ENCODE data around the gene CHD2. TPM values are rescaled to one million over a fixed set of nuclear protein-coding genes. Genes with fewer than 3 reads are reported as not detected.

CHD2 gene
- total and polyA plus RNA-seq, 4 donors: 39.4 to 547 (median 76.3) TPM

DNA sequence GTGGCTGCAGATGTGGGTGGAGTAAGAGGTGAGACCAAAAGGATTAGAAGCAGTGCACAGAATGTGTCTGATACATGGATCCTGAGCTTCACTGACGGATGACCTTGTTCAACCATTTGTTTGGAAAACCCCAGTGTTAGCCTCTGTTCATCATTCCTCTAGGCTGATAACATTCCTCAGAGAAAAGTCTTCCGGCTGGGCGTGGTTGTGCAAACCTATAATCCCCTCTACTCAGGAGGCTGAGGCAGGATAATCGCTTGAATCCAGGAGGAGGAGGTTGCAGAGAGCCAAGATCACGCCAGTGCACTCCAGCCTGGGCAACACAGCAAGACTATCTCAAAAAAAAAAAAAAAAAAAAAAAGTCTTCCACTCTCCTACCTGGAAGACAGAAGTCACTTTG lies 23.1 kb upstream of the CHD2 start:
- Histone ChIP-seq H3K4me3 (no peak overlapping the region), H3K4me1 (ENCODE audit: control insufficient read depth in 5 of 5, insufficient read depth in 5 of 5, low read length in 5 of 5) (peaks cover 0 to 15% (median 4%) of the 10 kb centered on the region in 5 donors), H3K9me3 (ENCODE audit: control insufficient read depth in 4 of 4, insufficient read depth in 3 of 4, low read length in 3 of 4) (no peaks in the 10 kb centered on the region), H3K27me3 (ENCODE audit: control insufficient read depth in 3 of 3, insufficient read depth in 3 of 3, low read length in 2 of 3) (no peaks in the 10 kb centered on the region), H3K27ac (ENCODE audit: low read depth in 1 of 2, low read length in 1 of 2) (no peak overlapping the region), H3K9ac (ENCODE audit: insufficient read depth in 1 of 2, low read length in 2 of 2) (no peak overlapping the region), H3K36me3 (ENCODE audit: control insufficient read depth in 4 of 4, insufficient read depth in 4 of 4, low read length in 4 of 4) (no peaks in the 10 kb centered on the region)
- ATAC-seq (ENCODE audit: insufficient read depth, low FRiP score): no peak
- 92 to 94% methylated on average over 5 of the region's 5 CpGs for WGBS, 2 donors
- TF ChIP-seq, protein P1, sequence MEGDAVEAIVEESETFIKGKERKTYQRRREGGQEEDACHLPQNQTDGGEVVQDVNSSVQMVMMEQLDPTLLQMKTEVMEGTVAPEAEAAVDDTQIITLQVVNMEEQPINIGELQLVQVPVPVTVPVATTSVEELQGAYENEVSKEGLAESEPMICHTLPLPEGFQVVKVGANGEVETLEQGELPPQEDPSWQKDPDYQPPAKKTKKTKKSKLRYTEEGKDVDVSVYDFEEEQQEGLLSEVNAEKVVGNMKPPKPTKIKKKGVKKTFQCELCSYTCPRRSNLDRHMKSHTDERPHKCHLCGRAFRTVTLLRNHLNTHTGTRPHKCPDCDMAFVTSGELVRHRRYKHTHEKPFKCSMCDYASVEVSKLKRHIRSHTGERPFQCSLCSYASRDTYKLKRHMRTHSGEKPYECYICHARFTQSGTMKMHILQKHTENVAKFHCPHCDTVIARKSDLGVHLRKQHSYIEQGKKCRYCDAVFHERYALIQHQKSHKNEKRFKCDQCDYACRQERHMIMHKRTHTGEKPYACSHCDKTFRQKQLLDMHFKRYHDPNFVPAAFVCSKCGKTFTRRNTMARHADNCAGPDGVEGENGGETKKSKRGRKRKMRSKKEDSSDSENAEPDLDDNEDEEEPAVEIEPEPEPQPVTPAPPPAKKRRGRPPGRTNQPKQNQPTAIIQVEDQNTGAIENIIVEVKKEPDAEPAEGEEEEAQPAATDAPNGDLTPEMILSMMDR (IDR thresholded peaks at IDR 0.05; ENCODE audit: control extremely low read depth, extremely low read depth): no peak
- no peak for DNase-seq

DNA sequence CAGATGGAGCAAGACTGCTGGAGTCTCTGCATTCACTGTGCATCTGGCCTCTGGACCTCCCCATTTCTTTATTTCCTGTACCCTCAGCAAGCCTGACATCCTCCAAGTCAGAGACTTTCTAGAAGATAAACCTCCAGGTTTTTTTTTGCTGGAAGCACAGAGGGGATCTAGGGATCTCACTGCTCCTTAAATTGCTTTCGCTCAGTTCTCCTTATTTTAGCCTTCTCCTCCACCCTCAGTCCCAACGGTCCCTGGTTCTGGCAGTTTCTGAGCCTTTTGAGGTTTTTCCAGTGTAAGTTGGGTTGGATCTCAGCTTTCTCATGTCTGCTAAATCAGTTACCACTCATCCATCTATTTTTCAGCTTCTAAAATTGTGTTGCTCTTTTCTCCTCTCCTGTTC lies 22.7 kb upstream of the CHD2 start:
- no peak overlapping the region for H3K9ac ChIP-seq (ENCODE audit: insufficient read depth in 1 of 2, low read length in 2 of 2)
- no peaks in the 10 kb centered on the region for H3K27me3 ChIP-seq (ENCODE audit: control insufficient read depth in 3 of 3, insufficient read depth in 3 of 3, low read length in 2 of 3)
- H3K27ac ChIP-seq (ENCODE audit: low read depth in 1 of 2, low read length in 1 of 2): no peak overlapping the region
- TF ChIP-seq, protein P1 (IDR thresholded peaks at IDR 0.05; ENCODE audit: control extremely low read depth, extremely low read depth): no peak
- H3K4me1 ChIP-seq (ENCODE audit: control insufficient read depth in 5 of 5, insufficient read depth in 5 of 5, low read length in 5 of 5): peaks cover 0 to 17% (median 4%) of the 10 kb centered on the region in 5 donors
- WGBS, 2 donors: 92 to 98% methylated on average over 2 of the region's 2 CpGs
- ATAC-seq (ENCODE audit: insufficient read depth, low FRiP score): no peak
- H3K4me3 ChIP-seq: no peak overlapping the region
- no peaks in the 10 kb centered on the region for H3K9me3 ChIP-seq (ENCODE audit: control insufficient read depth in 4 of 4, insufficient read depth in 3 of 4, low read length in 3 of 4)
- no peak for DNase-seq
- H3K36me3 ChIP-seq (ENCODE audit: control insufficient read depth in 4 of 4, insufficient read depth in 4 of 4, low read length in 4 of 4): no peaks in the 10 kb centered on the region

DNA sequence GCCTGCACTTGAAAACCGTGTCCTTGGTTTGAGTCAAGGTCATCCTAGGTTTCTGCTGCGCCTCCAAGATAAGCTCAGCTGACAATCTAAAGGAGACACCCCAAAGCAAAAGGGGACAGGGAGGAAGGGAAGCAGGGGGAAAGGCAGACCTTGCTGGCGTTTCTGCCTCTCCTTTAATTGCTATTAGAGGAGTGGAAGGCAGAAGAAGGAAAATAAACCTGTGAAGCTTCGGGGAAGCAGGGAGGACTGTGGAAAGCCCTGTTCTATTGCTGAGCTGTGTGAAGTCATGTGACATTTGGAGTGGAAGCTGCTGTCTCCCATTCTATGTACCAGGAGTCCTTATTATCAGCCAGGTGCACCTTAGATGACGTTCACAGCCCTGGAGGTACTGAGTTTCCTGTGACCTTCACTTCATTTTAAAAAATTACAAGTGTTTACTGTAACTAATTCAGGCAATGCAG lies 21.5 kb upstream of the CHD2 start:
- H3K27ac ChIP-seq (ENCODE audit: low read depth in 1 of 2, low read length in 1 of 2): peak overlapping the region; percentile 66 to 68
- WGBS, 2 donors: 67 to 73% methylated on average over 5 of the region's 5 CpGs
- TF ChIP-seq, protein P1 (IDR thresholded peaks at IDR 0.05; ENCODE audit: control extremely low read depth, extremely low read depth): no peak

More for the DNA sequence above, 21.5 kb upstream of the CHD2 start:
- Histone ChIP-seq H3K9ac (ENCODE audit: insufficient read depth in 1 of 2, low read length in 2 of 2) (no peak overlapping the region), H3K36me3 (ENCODE audit: control insufficient read depth in 4 of 4, insufficient read depth in 4 of 4, low read length in 4 of 4) (peaks cover 0 to 2% (median 0%) of the 10 kb centered on the region in 4 donors), H3K9me3 (ENCODE audit: control insufficient read depth in 4 of 4, insufficient read depth in 3 of 4, low read length in 3 of 4) (no peaks in the 10 kb centered on the region), H3K27me3 (ENCODE audit: control insufficient read depth in 3 of 3, insufficient read depth in 3 of 3, low read length in 2 of 3) (no peaks in the 10 kb centered on the region), H3K4me1 (ENCODE audit: control insufficient read depth in 5 of 5, insufficient read depth in 5 of 5, low read length in 5 of 5) (peaks cover 0 to 17% (median 4%) of the 10 kb centered on the region in 5 donors), H3K4me3 (no peak overlapping the region)
- DNase-seq: no peak
- ATAC-seq (ENCODE audit: insufficient read depth, low FRiP score): no peak
